ENCODE results near the gene HOXD10.

DNA sequence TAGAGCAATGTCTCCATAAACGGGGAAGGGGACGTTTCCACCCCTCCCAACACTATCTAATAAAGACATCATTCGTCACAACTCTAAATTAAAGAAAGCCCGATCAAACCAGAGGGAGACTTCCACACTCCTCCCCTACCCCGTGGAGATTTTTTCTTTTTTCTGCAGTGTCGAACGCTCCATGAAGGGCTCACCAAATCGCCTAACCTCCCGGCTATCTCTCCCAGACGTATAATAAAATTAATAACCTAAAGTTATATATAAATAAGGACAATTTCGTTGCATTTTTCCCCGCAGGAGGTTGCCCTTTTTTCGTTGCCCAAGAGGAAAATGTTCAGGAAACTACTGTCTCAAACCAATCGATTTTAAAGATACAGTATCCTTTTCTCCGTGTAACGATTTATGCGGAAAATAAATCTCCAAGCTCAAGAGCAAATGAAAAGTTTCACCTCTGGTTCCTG lies 35.2 kb upstream of the HOXD10 start:
- no peak for TF ChIP-seq POLR2AphosphoS5 (IDR thresholded peaks at IDR 0.05)
- no peak for TF ChIP-seq CTCF (IDR thresholded peaks at IDR 0.05)
